Measurements from ENCODE around the gene SLC35A3.
"Not testable (repeated sequence)": the region's sequence is repeated elsewhere in the genome, so short reads cannot be mapped to it uniquely, and the experiment has no call there.

Gene SLC35A3

GRCh38 chr1:99956755-99957154, 13.0 kb upstream of the SLC35A3 start:
- DNase-seq = no peak
- H3K27ac ChIP-seq (ENCODE audit: low read length) = no peak overlapping the region
- TF ChIP-seq EZH2 (IDR thresholded peaks at IDR 0.05; ENCODE audit: borderline replicate concordance, low read depth, low read length, severe bottlenecking) = no peak
- TF ChIP-seq, protein P1, sequence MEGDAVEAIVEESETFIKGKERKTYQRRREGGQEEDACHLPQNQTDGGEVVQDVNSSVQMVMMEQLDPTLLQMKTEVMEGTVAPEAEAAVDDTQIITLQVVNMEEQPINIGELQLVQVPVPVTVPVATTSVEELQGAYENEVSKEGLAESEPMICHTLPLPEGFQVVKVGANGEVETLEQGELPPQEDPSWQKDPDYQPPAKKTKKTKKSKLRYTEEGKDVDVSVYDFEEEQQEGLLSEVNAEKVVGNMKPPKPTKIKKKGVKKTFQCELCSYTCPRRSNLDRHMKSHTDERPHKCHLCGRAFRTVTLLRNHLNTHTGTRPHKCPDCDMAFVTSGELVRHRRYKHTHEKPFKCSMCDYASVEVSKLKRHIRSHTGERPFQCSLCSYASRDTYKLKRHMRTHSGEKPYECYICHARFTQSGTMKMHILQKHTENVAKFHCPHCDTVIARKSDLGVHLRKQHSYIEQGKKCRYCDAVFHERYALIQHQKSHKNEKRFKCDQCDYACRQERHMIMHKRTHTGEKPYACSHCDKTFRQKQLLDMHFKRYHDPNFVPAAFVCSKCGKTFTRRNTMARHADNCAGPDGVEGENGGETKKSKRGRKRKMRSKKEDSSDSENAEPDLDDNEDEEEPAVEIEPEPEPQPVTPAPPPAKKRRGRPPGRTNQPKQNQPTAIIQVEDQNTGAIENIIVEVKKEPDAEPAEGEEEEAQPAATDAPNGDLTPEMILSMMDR (IDR thresholded peaks at IDR 0.05; ENCODE audit: borderline replicate concordance, extremely low read depth, low read length, poor library complexity, severe bottlenecking) = no peak

DNA sequence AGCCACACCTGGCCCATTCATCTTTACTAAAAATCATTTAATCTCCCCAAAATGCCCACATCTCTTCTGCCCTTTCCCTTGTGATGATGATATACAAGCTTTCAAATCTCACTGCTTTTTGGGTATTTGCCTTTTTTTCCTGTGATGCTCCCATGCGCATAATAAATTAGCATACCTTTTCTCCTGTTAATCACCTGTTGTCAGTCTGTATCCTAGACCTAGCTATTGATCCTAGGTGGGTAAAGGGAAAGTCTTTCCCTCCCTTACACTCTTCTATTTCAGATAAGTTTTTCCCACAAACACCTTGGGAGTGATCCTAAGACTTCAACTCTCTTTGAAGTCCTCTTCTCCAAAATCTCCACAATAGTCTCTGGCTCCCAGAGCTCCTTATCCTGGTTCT, 12.0 kb upstream of the SLC35A3 start:
- Histone ChIP-seq H2AFZ (ENCODE audit: low read depth, low read length) (no peak overlapping the region), H3K9me3 (ENCODE audit: insufficient read depth, low read length, severe bottlenecking) (no peaks in the 10 kb centered on the region), H3K79me2 (ENCODE audit: insufficient read depth, low read length) (no peaks in the 10 kb centered on the region), H3K4me2 (ENCODE audit: insufficient read depth, low read length) (no peak overlapping the region), H3K36me3 (ENCODE audit: insufficient read depth, low read length) (no peaks in the 10 kb centered on the region), H3K4me1 (ENCODE audit: insufficient read depth, low read length) (no peaks in the 10 kb centered on the region), H3K27ac (ENCODE audit: low read length) (no peak overlapping the region), H3K27me3 (ENCODE audit: insufficient read depth, low read length, poor library complexity) (no peaks in the 10 kb centered on the region), H3K9ac (ENCODE audit: low read depth, low read length) (no peak overlapping the region), H3K4me3 (ENCODE audit: low read depth in 1 of 2, low read length in 2 of 2) (no peak overlapping the region), H4K20me1 (ENCODE audit: insufficient read depth, low read length) (no peaks in the 10 kb centered on the region)
- TF ChIP-seq, protein P1 (IDR thresholded peaks at IDR 0.05; ENCODE audit: borderline replicate concordance, extremely low read depth, low read length, poor library complexity, severe bottlenecking) = no peak
- TF ChIP-seq EZH2 (IDR thresholded peaks at IDR 0.05; ENCODE audit: borderline replicate concordance, low read depth, low read length, severe bottlenecking) = no peak
- no peak for DNase-seq
- ATAC-seq (ENCODE audit: insufficient read depth, low read depth) = no peak

More at GRCh38 chr1:99956755-99957154, 13.0 kb upstream of the SLC35A3 start:
- Histone ChIP-seq H3K4me2 (ENCODE audit: insufficient read depth, low read length) (no peak overlapping the region), H2AFZ (ENCODE audit: low read depth, low read length) (no peak overlapping the region), H3K9me3 (ENCODE audit: insufficient read depth, low read length, severe bottlenecking) (no peaks in the 10 kb centered on the region), H3K27me3 (ENCODE audit: insufficient read depth, low read length, poor library complexity) (no peaks in the 10 kb centered on the region), H4K20me1 (ENCODE audit: insufficient read depth, low read length) (no peaks in the 10 kb centered on the region), H3K4me3 (ENCODE audit: low read depth in 1 of 2, low read length in 2 of 2) (no peak overlapping the region), H3K79me2 (ENCODE audit: insufficient read depth, low read length) (no peaks in the 10 kb centered on the region), H3K9ac (ENCODE audit: low read depth, low read length) (no peak overlapping the region), H3K4me1 (ENCODE audit: insufficient read depth, low read length) (no peaks in the 10 kb centered on the region), H3K36me3 (ENCODE audit: insufficient read depth, low read length) (no peaks in the 10 kb centered on the region)
- ATAC-seq (ENCODE audit: insufficient read depth, low read depth) = no peak

DNA sequence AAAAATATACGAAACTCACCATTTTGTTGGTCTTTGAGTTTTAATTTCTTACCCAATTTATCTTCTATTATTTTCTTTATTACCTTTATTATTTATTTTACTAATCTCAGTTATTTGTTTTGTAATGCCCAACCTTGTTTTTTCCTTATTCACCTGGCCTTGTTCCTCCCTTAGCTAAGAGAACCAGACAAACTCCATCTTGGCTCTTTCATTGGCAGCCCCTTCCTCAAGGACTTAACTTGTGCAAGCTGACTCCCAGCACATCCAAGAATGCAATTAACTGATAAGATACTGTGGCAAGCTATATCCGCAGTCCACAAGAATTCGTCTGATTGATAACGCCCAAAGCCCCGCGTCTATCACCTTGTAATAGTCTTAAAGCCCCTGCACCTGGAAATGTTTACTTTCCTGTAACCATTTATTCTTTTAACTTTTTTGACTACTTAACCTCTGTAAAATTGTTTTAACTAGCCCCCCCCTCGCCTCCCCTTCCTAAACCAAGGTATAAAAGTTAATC, 10.5 kb upstream of the SLC35A3 start:
- not testable (repeated sequence) for H3K9me3 ChIP-seq (ENCODE audit: insufficient read depth, low read length, severe bottlenecking); H3K4me1 ChIP-seq (ENCODE audit: insufficient read depth, low read length); H3K4me3 ChIP-seq (ENCODE audit: low read depth in 1 of 2, low read length in 2 of 2); DNase-seq; H3K27me3 ChIP-seq (ENCODE audit: insufficient read depth, low read length, poor library complexity); H2AFZ ChIP-seq (ENCODE audit: low read depth, low read length); H3K4me2 ChIP-seq (ENCODE audit: insufficient read depth, low read length); H3K9ac ChIP-seq (ENCODE audit: low read depth, low read length); H4K20me1 ChIP-seq (ENCODE audit: insufficient read depth, low read length); H3K36me3 ChIP-seq (ENCODE audit: insufficient read depth, low read length); H3K27ac ChIP-seq (ENCODE audit: low read length); H3K79me2 ChIP-seq (ENCODE audit: insufficient read depth, low read length); ATAC-seq (ENCODE audit: insufficient read depth, low read depth)

GRCh38 chr1:99960260-99960659, 9.5 kb upstream of the SLC35A3 start:
- H4K20me1 ChIP-seq (ENCODE audit: insufficient read depth, low read length); H2AFZ ChIP-seq (ENCODE audit: low read depth, low read length); H3K9ac ChIP-seq (ENCODE audit: low read depth, low read length); H3K9me3 ChIP-seq (ENCODE audit: insufficient read depth, low read length, severe bottlenecking); H3K4me2 ChIP-seq (ENCODE audit: insufficient read depth, low read length); H3K79me2 ChIP-seq (ENCODE audit: insufficient read depth, low read length); H3K4me1 ChIP-seq (ENCODE audit: insufficient read depth, low read length); H3K27ac ChIP-seq (ENCODE audit: low read length); H3K27me3 ChIP-seq (ENCODE audit: insufficient read depth, low read length, poor library complexity); ATAC-seq (ENCODE audit: insufficient read depth, low read depth); DNase-seq; H3K36me3 ChIP-seq (ENCODE audit: insufficient read depth, low read length); H3K4me3 ChIP-seq (ENCODE audit: low read depth in 1 of 2, low read length in 2 of 2): not testable (repeated sequence)
